Ramos (cell line): ENCODE measurements around the gene TANC1.

Source experiments
- in situ Hi-C: fragments of 300-500 bp; cut with MboI; formaldehyde crosslinking; loops from one replicate; pipeline ENCODE4 v1.14.3; 2022; ENCODE audit warnings: low sequenced_read_pairs; ENCODE audit not compliant: unreplicated experiment

The TANC1 gene

GRCh38 chr2:159228081-159228581 lies 259.7 kb downstream of the TANC1 start:
- in situ Hi-C loops = no loop called here

- in situ Hi-C loops = no loop called here
These were observed 261.2 kb downstream of the TANC1 start for GRCh38 chr2:159229476-159230144.

- in situ Hi-C loops = no loop called here
These were observed 261.9 kb downstream of the TANC1 start for GRCh38 chr2:159230145-159230877.

GRCh38 chr2:159232456-159233170 lies 264.2 kb downstream of the TANC1 start:
- in situ Hi-C loops = no loop called here

- in situ Hi-C loops = no loop called here
These were observed 266.4 kb downstream of the TANC1 start for GRCh38 chr2:159234868-159235267.

GRCh38 chr2:159243529-159243928 lies 275.1 kb downstream of the TANC1 start:
- in situ Hi-C loops = no loop called here

- in situ Hi-C loops = no loop called here
These were observed 278.0 kb downstream of the TANC1 start for GRCh38 chr2:159246325-159246988.

GRCh38 chr2:159249990-159250715 lies 281.7 kb downstream of the TANC1 start:
- in situ Hi-C loops = no loop called here

- in situ Hi-C loops = no loop called here
These were observed 283.1 kb downstream of the TANC1 start for GRCh38 chr2:159251296-159252173.

- in situ Hi-C loops = no loop called here
These were observed 284.5 kb downstream of the TANC1 start for GRCh38 chr2:159252905-159253304.

- in situ Hi-C loops = no loop called here
These were observed 287.7 kb downstream of the TANC1 start for GRCh38 chr2:159256159-159256558.

- in situ Hi-C loops = no loop called here
These were observed 293.8 kb downstream of the TANC1 start for GRCh38 chr2:159262226-159262625.

GRCh38 chr2:159262904-159263303 lies 294.5 kb downstream of the TANC1 start:
- in situ Hi-C loops = no loop called here

- in situ Hi-C loops = no loop called here
These were observed 296.7 kb downstream of the TANC1 start for GRCh38 chr2:159265171-159265576.

- in situ Hi-C loops = no loop called here
These were observed 298.1 kb downstream of the TANC1 start for GRCh38 chr2:159266554-159266953.

GRCh38 chr2:159267921-159268320 lies 299.5 kb downstream of the TANC1 start:
- in situ Hi-C loops = no loop called here

- in situ Hi-C loops = no loop called here
These were observed 302.4 kb downstream of the TANC1 start for GRCh38 chr2:159270744-159271379.

- in situ Hi-C loops = no loop called here
These were observed 303.7 kb downstream of the TANC1 start for GRCh38 chr2:159272156-159272555.
